ENCODE data around the gene CA10.

Gene CA10

DNA sequence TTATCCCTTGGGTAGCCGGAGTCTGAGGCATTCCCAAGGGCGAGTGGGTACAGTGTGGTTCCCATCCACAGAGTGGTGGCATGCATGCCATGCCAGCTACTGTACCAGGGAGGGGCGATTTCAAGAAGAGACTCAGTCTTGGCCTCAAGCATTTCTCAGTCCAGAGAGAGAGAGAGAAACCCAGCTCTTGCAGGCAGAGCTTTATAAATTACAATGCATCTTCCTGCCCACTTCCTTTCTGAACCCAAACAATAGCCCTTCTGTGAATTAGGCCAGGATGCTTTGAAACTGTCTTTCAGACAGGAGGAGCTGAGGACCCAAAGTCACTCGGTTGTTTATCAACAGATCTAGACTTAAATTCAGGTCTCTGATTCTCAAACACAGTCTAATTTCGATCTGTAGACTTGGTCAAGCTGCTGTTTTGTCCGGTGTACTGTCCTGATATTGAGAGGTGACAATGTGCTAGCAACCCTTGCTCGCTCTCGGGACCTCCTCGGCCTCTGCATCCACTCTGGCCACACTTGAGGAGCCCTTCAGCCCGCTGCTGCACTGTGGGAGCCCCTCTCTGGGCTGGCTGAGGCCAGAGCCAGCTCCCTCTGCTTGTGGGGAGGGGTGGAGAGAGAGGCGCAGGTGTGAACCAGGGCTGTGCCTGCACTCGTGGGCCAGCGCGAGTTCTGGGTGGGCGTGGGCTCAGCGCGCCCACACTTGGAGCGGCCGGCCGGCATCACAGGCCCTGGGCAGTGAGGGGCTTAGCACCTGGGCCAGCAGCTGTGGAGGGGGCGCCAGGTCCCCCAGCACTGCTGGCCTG lies 490.2 kb downstream of the CA10 start:
- DNase-seq = no peak

DNA sequence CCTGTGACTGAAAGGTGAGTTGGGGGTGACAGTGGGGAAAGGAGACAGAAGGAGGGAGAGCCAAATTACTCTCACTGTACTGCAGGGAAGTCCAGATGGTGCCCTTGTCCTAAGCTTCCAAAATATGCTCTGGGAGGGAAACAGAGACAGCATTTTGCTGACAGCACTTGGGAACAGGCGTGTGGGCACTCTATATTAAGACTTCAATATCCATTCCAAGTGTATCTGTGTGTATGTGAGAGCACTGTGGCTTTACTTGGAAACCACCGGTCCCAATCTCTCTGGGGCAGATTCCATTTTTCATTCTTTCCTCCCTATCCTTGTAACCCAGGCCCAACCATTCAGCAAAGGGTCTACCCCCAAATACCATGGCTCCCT lies 490.8 kb downstream of the CA10 start:
- DNase-seq = no peak

DNA sequence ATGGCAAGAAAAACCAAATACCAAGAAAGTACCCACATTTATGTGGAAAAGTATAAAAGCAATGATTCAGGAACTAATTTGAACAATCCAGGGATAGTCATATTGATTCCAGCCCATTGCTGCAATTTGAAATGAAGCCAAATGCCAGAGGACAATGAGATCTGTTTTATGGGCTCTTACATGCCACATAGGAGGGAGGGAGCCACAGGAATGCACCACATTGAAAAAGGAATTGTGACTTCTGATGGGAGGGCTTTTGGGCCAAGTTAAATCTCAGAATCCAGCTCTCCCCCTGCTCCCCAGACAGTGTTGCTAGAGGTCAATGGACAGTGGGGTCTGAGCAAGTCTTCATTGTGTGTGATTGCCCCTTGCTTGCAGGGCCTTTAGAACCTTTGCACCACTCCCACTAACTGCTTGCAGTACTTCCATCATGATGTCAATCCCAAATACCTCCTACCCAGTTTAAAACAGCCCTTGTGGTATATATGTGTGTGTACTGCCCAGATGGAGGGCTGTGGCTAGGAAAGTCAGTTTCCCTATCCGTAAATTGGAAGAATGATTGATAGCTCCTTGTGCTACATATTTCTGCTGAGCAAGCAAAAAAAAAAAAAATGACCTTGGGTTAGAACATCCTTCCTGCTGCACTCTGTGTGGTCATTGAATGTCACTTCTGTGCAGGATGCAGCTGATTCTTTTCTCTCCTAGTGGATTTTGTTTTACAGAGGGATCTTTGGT lies 491.4 kb downstream of the CA10 start:
- DNase-seq = no peak

DNA sequence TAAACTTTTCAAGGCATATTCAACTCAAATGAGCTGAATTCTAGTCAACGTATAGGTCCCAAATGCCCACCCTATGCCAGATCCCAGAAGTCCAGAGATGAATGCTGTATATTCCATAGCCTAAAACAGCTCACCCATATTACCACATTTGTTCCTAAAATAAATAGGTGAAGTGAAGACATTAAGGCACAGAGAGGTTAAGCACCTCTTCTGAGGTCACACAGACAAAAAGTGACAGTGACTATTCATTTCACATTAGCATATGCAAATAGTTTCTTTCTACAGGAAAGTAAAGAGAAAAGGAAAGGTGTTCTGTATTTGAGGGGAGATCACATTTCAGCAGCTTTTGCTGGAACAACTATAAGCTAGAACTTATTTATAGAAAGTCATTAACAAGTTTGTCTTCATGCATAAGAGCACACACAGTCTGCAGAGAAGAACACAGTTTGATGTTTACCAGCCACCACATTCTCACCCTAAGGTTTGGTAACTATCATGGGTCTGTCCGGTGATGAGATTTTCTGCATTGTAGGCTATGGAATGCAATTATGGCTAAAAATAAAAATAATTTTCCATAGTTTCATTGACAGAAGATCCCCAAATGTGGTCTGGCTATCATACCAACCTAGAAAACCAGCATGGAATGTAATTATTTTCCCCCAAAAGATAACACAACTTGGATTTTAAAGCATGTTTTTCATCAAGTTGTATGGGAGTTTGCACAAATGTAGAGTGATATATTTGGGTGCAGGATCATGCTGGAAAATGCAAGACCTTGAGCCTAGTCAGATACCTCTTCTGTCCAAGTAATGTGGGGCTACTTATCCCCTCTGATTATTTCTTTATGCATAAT lies 496.1 kb downstream of the CA10 start:
- no peak for DNase-seq

DNA sequence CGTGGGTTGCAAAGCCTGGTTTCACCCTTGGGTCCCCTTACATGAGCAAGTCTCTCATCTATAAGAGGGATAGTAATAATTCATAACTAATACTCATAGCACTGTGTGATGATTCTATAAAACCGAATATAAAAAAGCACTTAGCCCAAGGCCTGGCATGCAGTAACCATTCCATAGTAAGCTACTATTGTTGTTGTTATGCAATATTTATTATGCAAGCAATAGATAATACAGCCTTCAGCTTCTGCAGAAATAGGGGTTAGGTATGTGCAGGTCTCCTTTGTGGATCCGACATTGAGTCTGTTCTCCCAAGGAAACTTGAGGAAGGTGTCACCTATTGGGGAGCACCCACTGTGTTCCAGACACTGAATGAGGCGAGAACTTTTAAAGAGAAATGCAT lies 497.1 kb downstream of the CA10 start:
- DNase-seq = no peak

- no peak for DNase-seq
Measured at GRCh38 chr17:51660266-51660665, 498.2 kb downstream of the CA10 start.

DNA sequence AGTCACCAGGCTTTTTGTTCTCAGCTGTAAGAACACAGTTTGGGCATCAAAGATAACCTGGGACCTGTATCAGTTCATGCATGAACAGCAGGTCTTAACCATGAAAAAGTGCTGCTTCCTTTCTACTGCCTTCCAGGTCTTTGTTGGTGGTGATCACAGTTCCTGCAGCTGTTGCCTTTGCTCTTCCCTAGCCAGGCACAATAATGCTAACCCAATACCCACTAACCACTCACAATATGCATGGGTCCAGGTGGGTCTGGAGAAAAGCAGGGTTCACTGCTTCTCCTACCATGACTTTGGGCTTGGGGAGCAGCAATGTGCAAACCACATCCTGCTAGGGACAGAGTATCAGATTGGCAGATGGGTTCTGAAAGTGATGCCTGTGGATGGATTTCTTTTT lies 501.3 kb downstream of the CA10 start:
- DNase-seq = no peak

DNA sequence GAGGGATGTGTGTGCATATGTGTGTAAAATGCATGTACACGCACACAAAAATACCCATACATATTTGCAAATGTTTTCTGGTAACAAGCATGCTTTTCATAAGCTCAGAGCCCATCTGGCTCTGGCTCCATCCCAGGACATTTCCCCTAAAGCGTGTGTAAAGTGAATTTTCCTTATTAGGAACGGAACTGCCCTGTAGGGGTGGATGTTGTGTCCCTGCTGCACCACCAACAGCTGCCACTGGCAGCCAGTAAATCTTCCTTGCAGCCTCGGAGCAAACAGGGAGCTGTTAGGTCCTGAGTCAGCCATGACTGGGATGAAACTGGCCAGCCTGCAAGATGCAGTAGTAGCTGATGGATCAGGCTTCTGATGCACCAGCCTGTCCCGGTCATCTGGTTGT lies 504.6 kb downstream of the CA10 start:
- DNase-seq = no peak

- DNase-seq = no peak
Measured at GRCh38 chr17:51652529-51652928, 506.0 kb downstream of the CA10 start.

DNA sequence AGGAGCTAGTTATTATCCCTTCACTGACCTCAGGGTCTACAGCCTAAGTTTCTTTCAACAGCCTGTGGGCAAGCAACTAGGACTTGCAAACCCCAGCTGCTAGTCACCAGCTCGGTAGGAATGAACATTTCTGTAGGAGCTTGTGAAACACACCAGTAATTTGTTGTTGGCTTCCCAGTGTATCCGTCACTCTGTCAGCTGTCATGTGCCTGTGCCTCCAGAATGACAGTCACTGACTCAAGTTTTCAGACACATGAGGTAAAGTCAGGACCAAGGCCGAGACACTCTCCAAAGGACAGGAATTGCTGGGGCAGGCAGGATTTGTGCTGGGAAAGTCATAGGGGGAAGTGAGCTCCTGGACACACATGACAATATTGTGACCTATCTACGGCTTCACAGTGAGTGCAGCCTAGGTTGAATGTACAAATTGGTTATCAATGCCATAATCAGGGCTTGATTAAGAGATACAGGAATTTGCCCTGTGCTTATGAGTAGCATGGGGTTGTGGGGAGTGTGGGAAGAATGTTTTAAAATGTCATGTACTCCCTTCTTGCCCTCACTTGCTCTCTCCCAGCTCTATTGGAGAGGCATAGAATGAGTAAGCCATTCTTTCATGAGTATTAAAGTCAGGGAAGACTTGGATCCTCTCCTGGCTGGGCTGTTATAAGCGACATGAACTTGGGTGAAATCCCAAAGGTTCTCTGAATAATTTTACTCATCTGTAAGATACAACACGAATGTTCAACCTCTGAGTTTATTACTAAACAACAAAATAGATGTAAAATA lies 506.8 kb downstream of the CA10 start:
- DNase-seq = no peak

DNA sequence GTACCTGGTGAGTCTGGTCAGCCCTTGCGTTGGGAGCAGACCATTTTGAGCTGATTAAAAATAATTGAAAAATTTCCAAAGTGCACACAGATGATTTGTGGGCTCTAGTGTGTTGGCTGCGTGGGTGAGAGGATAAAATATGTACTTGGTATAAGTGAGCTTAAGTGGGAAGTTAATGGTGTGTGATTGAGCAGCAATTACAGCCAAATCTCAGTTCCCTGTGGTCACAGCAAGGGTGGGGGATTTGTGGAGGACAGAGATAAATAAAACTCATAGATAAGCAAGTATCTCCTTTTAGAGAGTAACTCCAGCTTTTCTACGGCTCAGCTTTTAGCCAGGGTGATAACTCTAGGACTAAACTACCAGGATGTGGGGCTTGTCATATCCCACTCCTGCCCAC lies 507.7 kb downstream of the CA10 start:
- DNase-seq = no peak

- DNase-seq = no peak
Measured at GRCh38 chr17:51650202-51650601, 508.3 kb downstream of the CA10 start.

GRCh38 chr17:51647826-51648225 lies 510.7 kb downstream of the CA10 start:
- DNase-seq = no peak

GRCh38 chr17:51647067-51647466 lies 511.4 kb downstream of the CA10 start:
- DNase-seq = no peak

DNA sequence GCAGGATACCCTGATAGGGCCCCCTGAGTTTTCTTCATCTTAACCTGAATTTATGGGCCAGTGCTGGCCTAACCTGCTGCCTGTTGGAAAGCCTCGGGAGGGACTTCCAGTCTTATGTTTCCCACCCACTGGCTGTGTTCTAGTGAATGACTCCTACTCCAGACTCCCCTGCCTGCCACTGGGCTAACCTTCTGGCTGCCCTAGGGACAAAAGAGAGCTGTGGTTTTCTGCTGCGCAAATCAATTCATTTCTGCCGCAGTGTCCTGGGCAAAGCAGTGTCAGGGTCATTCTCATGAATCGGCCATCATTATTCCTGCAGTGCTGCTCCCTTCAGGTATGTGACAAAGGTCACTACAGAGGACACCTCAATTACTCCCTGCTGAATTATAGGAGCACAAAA lies 512.0 kb downstream of the CA10 start:
- DNase-seq = no peak

DNA sequence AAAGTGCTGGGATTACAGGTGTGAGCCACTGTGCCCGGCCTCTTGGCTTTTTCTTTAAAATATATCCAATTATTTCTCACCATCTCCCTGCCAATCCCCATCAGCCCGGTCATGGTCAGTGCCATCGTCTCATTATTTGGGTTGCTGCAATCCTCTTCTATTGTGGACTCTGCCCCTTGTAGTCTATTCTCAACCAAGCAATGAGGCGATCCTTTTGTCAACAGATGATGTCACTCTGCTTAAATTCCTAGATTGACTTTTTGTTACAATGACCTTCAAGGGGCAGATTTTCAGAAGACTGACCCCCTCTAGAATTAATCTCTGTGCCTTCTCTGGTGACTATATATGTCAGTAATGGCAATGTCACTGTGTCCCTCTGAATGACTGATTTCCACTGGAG lies 513.5 kb downstream of the CA10 start:
- DNase-seq = no peak

DNA sequence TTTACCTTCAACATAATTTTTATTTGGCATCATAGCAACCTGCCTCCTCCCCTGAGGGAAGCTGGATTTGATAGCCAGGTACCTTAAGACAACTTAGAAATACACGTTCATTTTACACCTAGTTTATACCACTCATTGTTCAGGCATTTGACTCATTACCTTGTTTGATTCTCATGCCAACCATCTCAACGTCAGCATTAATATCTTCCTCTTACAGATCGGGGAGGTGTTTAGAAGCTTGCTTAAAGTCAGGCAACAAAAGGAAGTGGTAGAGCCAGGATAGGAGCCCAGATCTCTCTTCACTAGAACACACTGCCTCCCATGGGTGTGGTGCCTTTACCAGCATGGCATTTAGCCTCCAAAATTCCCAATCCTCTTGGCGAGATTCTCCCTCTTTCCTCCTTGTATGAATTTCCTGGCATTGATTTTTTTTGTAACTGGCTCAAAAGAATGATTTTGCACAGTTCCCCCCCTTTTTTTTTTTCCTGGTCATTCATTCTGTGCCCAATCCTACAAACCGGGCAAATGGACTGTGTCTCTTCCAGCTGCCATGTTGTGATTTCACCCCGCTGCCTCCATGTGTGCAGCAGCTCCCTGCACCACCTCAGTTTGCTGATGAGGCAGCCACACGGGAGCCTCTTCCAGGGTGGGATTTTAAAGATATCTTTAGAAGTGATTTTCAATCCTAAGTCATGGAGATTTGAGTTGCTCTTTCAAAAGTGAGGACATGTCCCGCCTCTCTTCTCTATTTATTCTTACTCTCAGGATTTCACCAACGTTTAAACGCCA lies 514.6 kb downstream of the CA10 start:
- DNase-seq = no peak

GRCh38 chr17:51642029-51642428 lies 516.5 kb downstream of the CA10 start:
- no peak for DNase-seq

GRCh38 chr17:51640108-51640622 lies 518.3 kb downstream of the CA10 start:
- DNase-seq = peak in 1 of 6 experiments; percentile 6

- DNase-seq = no peak
Measured at GRCh38 chr17:51638971-51639370, 519.5 kb downstream of the CA10 start.

GRCh38 chr17:51636291-51636690 lies 522.2 kb downstream of the CA10 start:
- no peak for DNase-seq

Data from stimulated activated naive CD4-positive, alpha-beta T cell (primary cell).